Activated CD4-positive, alpha-beta T cell treated with anti-CD3 and anti-CD28 coated beads, Interleukin-2, amount 50 U/mL, for 1 hour (primary cell): ENCODE data around the gene LRP10.
"Not testable (repeated sequence)": the region's sequence is repeated elsewhere in the genome, so short reads cannot be mapped to it uniquely, and the experiment has no call there.

Experiments
- DNase-seq: peaks from one replicate; pipeline ENCODE4 v3.0.0-alpha.2; 2020

The LRP10 gene

DNA sequence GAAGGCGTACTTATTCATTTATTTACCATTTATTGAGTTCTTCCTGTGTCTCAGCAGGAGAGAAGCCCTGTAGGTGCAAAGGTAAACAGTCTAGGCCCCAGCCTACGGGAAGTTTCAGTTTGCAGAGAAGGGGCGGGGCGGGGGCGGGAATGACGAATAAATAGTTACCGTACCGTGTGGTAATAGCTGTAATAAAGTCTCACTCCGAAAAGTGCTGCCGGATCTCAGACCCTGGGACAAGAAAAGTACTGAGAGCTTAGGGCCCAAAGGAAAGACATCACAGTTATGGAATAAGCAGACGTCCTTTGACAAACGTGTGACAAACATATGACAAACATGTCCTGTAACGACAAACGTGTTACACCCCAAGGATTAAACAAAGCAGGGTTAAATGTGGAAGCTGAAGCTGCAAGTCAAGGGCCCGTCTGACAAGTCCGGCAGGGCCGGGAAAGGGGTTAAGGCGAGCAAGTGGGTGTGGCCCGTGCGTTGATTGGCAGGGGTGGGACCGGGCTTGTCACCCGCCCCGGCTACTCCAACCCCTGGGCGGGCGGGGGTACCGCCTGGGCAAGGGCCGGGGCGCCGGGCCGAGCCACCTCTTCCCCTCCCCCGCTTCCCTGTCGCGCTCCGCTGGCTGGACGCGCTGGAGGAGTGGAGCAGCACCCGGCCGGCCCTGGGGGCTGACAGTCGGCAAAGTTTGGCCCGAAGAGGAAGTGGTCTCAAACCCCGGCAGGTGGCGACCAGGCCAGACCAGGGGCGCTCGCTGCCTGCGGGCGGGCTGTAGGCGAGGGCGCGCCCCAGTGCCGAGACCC lies at the start of gene LRP10:
Gene LRP10, plus strand, starts transcription at position 517 of the 809 bp plus-strand sequence. CDS start 564 bp downstream, outside the sequence.
- DNase-seq: peak; percentile 69

DNA sequence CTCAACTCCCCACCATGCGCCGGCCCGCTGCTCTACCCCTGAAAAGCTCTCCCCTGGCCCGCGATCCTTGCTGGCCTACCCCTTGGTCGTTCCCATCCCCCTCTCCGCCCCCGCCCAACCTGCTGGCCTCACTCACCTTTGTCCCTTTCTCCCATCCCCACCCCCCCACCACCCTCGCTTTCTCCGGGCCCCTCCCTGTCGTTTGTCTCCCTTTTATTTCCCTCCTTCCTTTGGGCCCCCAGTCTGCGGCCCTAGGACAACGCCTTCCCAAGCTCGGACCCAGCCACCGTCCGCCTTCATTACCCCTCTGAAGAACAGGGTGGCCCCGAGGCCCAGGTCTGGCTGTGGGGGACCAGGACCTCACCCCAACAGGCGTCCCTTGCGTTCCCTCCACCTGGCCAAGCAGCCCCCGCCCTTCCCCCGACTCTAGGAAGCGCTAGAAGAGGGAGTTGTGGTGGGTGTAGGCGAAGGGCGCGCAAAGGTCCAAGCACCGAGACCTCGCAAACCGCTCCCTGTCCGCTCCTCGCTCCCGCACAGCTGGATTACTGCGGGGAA lies 49.4 kb upstream of the LRP10 start:
- DNase-seq: no peak

GRCh38 chr14:22822571-22823098 lies 48.9 kb upstream of the LRP10 start:
- peak; percentile 65 for DNase-seq

- DNase-seq: no peak
These were observed 46.7 kb upstream of the LRP10 start for GRCh38 chr14:22824711-22825359.

GRCh38 chr14:22829076-22829660 lies 42.4 kb upstream of the LRP10 start:
- DNase-seq: not testable (repeated sequence)

GRCh38 chr14:22829661-22830442 lies 41.7 kb upstream of the LRP10 start, which contains the start of gene MRPL52:
TSS of gene MRPL52 (plus strand) at chr14:22829887. CDS start at chr14:22829913, 26 bp downstream.
- DNase-seq: peak; percentile 89

- no peak for DNase-seq
These were observed 41.0 kb upstream of the LRP10 start for GRCh38 chr14:22830443-22831010.

DNA sequence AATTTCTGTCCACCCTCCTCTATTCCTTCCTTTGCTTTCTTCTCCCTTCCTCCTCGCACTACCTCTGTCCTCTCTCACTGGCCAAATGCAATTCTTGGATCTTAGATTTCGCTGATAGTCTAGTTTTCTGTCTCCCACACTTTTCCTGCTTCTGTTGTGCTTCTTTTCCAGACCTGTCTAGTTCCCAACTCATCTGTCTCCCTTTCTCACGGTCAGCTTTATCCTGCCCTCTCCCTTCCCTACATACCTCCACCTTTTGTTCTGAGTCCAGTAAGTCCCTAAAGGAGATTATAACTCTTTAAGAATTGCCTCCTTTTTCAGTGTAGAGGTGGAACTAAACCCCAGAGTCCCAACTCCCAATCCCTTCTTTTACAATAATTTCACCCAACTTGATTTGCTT lies 36.0 kb upstream of the LRP10 start:
- no peak for DNase-seq

DNA sequence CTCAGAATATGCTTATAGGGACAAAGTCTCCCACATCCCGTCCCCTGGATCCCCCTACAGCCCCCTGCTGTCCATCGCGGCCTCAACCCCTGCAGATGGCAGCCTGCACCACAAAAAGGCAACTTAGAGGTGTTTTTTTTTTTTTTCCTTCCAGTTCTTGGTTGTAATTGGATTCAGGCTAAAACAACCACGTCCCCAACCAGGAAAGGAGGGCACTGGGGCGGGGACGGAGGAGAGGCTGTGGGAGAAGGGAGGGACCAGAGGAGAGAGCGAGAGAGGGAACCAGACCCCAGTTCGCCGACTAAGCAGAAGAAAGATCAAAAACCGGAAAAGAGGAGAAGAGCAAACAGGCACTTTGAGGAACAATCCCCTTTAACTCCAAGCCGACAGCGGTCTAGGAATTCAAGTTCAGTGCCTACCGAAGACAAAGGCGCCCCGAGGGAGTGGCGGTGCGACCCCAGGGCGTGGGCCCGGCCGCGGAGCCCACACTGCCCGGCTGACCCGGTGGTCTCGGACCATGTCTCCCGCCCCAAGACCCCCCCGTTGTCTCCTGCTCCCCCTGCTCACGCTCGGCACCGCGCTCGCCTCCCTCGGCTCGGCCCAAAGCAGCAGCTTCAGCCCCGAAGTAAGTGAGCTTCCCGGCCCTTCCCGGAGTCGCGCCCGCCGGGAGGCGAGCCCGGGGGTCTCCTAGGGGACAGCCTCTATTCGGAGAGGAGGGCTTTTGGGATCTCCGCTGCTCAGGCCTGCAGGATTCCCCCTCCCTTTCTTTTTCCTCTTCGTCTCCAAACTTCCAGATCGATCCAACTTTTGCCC lies 35.0 kb upstream of the LRP10 start, which contains the start of gene MMP14:
Gene MMP14, plus strand, starts transcription at position 285 of the 813 bp plus-strand sequence. Its CDS starts 233 bp downstream, at position 518.
- no peak for DNase-seq

GRCh38 chr14:22837114-22837749 lies 34.3 kb upstream of the LRP10 start:
- DNase-seq: no peak

DNA sequence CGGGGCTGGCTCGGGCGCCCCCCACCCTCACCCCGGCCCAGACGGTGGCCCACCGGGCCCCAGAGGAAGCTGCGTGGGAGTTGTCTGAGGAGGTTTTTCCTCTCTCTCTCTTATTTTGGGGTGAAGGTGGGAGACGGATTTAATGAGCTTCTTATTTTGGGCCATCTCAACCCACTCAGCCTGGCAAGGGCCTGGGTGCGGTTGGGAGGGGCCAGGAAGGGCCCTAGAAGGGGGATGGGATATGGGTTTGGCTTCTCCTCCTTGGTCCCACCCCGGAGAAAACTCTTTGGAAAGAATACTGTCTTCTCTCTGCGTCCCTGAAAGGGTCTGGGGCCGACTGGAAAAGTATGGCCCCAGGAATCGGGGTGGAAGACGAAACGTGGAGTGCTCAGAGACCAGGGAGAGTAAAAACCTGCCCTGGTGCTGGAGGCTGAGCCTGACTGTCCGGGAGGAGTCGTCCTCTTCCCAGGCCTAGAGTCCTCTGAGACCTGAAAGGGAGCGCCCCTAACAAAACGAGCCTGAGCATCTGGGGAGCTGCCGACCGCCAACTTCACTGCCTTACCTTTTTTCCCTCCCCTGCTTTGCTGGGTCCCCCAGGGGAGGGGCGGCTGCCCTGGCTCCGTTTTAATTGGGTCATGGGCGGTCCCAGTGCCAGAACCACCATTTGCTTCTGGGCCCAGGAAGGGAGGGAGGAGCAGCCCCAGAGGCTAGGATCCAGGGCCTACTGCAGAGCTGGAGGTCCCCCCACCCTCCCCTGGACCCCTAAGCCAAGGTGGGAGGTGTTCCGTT lies 33.6 kb upstream of the LRP10 start:
- DNase-seq: no peak

- DNase-seq: no peak
These were observed 32.9 kb upstream of the LRP10 start for GRCh38 chr14:22838631-22839041.

DNA sequence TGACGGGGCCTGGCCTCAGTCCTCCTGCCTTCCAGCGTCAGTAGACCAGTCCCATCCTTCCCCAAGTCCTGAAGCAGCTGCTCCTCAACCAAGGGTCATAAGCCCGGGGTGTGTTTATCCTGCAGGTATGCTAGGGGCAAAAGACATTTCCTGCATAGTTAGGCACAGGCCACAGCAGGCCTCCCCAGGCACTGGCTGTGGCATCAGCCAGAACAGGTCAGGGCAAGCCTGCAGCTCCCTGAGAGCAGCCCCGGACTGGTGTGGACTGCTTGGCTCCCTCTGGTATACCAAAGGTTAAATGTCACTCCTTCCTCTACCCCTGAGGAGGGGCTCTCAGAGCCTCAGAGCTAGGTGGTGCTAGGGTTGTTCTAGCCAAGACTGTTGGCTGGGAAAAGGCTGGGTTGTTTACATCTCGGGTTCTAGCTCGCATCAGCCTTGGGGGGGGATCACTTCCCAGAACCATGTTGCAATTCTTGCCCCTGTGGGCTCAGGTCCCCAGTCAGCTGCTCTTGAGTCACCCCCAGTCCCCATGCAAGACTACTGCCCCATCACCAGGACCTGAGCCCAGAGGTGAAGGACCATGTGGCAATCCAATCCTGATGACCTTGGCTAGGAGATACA lies 32.3 kb upstream of the LRP10 start:
- no peak for DNase-seq

GRCh38 chr14:22841311-22841710 lies 30.2 kb upstream of the LRP10 start:
- no peak for DNase-seq

DNA sequence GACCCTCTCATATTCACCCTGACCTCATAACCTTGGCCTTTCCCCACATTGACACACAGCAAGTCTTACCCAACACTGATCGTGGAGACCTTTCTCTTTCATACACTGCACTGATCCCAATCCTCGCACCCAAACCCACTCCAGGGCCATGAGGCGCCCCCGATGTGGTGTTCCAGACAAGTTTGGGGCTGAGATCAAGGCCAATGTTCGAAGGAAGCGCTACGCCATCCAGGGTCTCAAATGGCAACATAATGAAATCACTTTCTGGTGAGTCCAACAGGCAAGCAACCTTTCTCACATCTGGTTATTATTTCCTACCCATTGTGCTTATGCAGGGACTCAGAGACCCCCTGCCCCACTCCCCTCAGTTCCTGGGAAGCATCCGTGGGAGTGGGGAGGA lies 29.8 kb upstream of the LRP10 start:
- no peak for DNase-seq

DNA sequence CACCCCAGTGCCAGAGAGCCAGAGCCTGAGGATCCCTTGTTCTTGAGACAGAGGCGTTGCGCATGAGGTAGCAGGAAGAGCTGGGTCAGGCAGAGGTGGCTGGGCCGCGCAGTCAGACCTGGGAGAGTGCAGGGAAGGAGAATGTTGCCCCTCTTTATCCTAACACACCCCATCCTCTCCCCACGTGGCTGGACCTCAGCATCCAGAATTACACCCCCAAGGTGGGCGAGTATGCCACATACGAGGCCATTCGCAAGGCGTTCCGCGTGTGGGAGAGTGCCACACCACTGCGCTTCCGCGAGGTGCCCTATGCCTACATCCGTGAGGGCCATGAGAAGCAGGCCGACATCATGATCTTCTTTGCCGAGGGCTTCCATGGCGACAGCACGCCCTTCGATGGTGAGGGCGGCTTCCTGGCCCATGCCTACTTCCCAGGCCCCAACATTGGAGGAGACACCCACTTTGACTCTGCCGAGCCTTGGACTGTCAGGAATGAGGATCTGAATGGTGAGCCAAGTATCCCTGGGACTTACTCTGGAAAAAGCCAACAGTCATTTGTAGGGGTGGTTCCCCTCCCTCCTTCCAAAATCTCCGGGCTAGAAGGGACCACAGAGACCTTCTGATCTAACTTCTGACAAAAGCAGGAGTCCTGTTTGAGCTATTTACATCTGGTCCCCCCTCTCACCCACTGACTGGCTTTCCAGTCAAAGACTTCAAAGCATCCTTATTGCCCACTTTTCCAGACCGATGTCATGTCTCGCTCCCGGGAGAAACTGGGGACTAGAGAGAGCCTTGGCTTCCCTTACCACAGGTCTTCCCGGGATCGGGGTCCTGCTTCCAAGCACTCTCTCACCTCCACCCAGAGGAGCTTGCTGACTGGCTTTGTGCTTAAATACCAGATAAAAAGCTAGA lies 29.1 kb upstream of the LRP10 start:
- no peak for DNase-seq

DNA sequence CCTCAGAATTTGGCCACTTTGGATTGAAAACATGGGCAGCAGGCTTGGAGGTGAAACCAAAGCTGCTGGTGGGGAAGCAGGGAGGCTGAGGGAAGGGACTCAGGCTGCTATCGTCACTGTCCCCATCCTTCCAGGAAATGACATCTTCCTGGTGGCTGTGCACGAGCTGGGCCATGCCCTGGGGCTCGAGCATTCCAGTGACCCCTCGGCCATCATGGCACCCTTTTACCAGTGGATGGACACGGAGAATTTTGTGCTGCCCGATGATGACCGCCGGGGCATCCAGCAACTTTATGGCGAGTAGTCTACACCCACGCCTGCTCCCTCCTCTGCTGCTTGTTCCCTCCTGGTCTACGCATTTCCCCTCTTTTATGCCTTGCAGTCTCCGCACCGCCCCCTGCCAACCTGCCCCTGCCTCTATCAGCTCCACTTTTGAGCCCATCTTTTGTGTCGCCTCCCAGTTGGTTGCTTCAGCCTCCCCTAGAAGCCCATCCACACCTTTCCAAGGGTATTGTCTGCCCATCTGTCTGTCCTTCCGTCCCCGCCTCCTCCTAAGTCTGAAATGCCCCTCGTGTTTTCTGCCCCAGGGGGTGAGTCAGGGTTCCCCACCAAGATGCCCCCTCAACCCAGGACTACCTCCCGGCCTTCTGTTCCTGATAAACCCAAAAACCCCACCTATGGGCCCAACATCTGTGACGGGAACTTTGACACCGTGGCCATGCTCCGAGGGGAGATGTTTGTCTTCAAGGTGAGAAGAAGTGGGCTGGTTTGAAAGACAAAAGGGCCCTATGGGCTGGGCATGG lies 28.2 kb upstream of the LRP10 start:
- DNase-seq: no peak
